ENCODE measurements around the gene MPPE1. TPM values are rescaled to one million over a fixed set of nuclear protein-coding genes. Genes with fewer than 3 reads are reported as not detected.

Gene MPPE1
- total RNA-seq, 2 experiments from 2014 or later: 62.6 to 68.3 TPM

GRCh38 chr18:11861583-11862288, 46.4 kb downstream of the MPPE1 start:
- H3K27ac Mint-ChIP-seq: no peak overlapping the region
- H3K9me3 ChIP-seq (ENCODE audit: control insufficient read depth in 1 of 2, insufficient read depth in 1 of 2, low read length in 2 of 2): no peaks in the 10 kb centered on the region
- no peak overlapping the region for H3K27ac ChIP-seq (ENCODE audit: low read depth in 1 of 2, low read length in 2 of 2)
- TF ChIP-seq CTCF (IDR thresholded peaks at IDR 0.05): no peak
- CTCF ChIA-PET: no interaction called here
- intact Hi-C loops (cut with DNase I, micrococcal nuclease): no loop called here
- no peaks in the 10 kb centered on the region for H3K36me3 Mint-ChIP-seq (ENCODE audit: low read depth)
- H3K4me3 ChIP-seq (ENCODE audit: low read length): no peak overlapping the region
- POLR2A ChIA-PET: no interaction called here
- peaks cover 0 to 2% of the 10 kb centered on the region in 2 experiments for H3K27me3 ChIP-seq (ENCODE audit: control insufficient read depth in 1 of 2, insufficient read depth in 2 of 2, low read length in 2 of 2)
- no peak overlapping the region for H3K4me3 Mint-ChIP-seq
- no peak for ATAC-seq (ENCODE audit: poor library complexity)
- H3K27me3 Mint-ChIP-seq: peaks cover 7% of the 10 kb centered on the region
- no peaks in the 10 kb centered on the region for H3K4me1 Mint-ChIP-seq (ENCODE audit: low read depth)
- DNase-seq: no peak
- H3K4me1 ChIP-seq (ENCODE audit: insufficient read depth, low read length): no peaks in the 10 kb centered on the region
- H3K36me3 ChIP-seq (ENCODE audit: insufficient read depth, low read length): no peaks in the 10 kb centered on the region
- H3K9me3 Mint-ChIP-seq: no peaks in the 10 kb centered on the region

- DNase-seq: no peak
- H3K27me3 ChIP-seq (ENCODE audit: control insufficient read depth in 1 of 2, insufficient read depth in 2 of 2, low read length in 2 of 2): no peaks in the 10 kb centered on the region
- CTCF ChIA-PET: no interaction called here
- H3K36me3 Mint-ChIP-seq (ENCODE audit: low read depth): no peaks in the 10 kb centered on the region
- TF ChIP-seq CTCF (IDR thresholded peaks at IDR 0.05): no peak
- no peaks in the 10 kb centered on the region for H3K27me3 Mint-ChIP-seq
- H3K4me3 ChIP-seq (ENCODE audit: low read length): no peak overlapping the region
- no peak for ATAC-seq (ENCODE audit: poor library complexity)
- no peaks in the 10 kb centered on the region for H3K9me3 ChIP-seq (ENCODE audit: control insufficient read depth in 1 of 2, insufficient read depth in 1 of 2, low read length in 2 of 2)
- no peaks in the 10 kb centered on the region for H3K4me1 ChIP-seq (ENCODE audit: insufficient read depth, low read length)
- H3K27ac Mint-ChIP-seq: no peak overlapping the region
- no peaks in the 10 kb centered on the region for H3K4me1 Mint-ChIP-seq (ENCODE audit: low read depth)
- H3K27ac ChIP-seq (ENCODE audit: low read depth in 1 of 2, low read length in 2 of 2): no peak overlapping the region
- no peak overlapping the region for H3K4me3 Mint-ChIP-seq
- H3K9me3 Mint-ChIP-seq: no peaks in the 10 kb centered on the region
- H3K36me3 ChIP-seq (ENCODE audit: insufficient read depth, low read length): no peaks in the 10 kb centered on the region
- intact Hi-C loops (cut with DNase I, micrococcal nuclease): no loop called here
- POLR2A ChIA-PET: no interaction called here
Observed at GRCh38 chr18:11860594-11861450, 47.3 kb downstream of the MPPE1 start.

- H3K9me3 Mint-ChIP-seq: no peaks in the 10 kb centered on the region
- intact Hi-C loops (cut with DNase I, micrococcal nuclease): loop anchor here in 1 of 2 experiments (10.0 kb wide), 1 partner anchor 105 kb away; no protein-coding TSS in a partner anchor
- H3K27me3 ChIP-seq (ENCODE audit: control insufficient read depth in 1 of 2, insufficient read depth in 2 of 2, low read length in 2 of 2): no peaks in the 10 kb centered on the region
- no peak overlapping the region for H3K27ac ChIP-seq (ENCODE audit: low read depth in 1 of 2, low read length in 2 of 2)
- ATAC-seq (ENCODE audit: poor library complexity): no peak
- DNase-seq: peak in 1 of 14 experiments; percentile 28
- H3K4me3 Mint-ChIP-seq: no peak overlapping the region
- H3K27me3 Mint-ChIP-seq: no peaks in the 10 kb centered on the region
- no peak overlapping the region for H3K4me3 ChIP-seq (ENCODE audit: low read length)
- H3K36me3 Mint-ChIP-seq (ENCODE audit: low read depth): peaks cover 6% of the 10 kb centered on the region
- H3K9me3 ChIP-seq (ENCODE audit: control insufficient read depth in 1 of 2, insufficient read depth in 1 of 2, low read length in 2 of 2): no peaks in the 10 kb centered on the region
- no peaks in the 10 kb centered on the region for H3K4me1 ChIP-seq (ENCODE audit: insufficient read depth, low read length)
- TF ChIP-seq CTCF (IDR thresholded peaks at IDR 0.05): no peak
- peaks cover under 1% of the 10 kb centered on the region for H3K36me3 ChIP-seq (ENCODE audit: insufficient read depth, low read length)
- H3K27ac Mint-ChIP-seq: no peak overlapping the region
- POLR2A ChIA-PET: no interaction called here
- CTCF ChIA-PET: no interaction called here
- peaks cover 5% of the 10 kb centered on the region for H3K4me1 Mint-ChIP-seq (ENCODE audit: low read depth)
Observed at GRCh38 chr18:11859903-11860407, 48.2 kb downstream of the MPPE1 start.

All from CD4-positive, alpha-beta T cell (primary cell).